GM15510 (cell line): ENCODE measurements around the gene ZNF181.

Experiments
- POLR2A ChIP-seq: IDR thresholded peaks from 3 replicates; pipeline ENCODE4 v1.6.1; 2011; ENCODE audit warnings: borderline replicate concordance; ENCODE audit not compliant: insufficient read length; ENCODE audit errors: extremely low read depth

The ZNF181 gene

GRCh38 chr19:34733746-34734536, at the start of gene ZNF181:
Gene ZNF181, plus strand, starts transcription at chr19:34734243. Its CDS starts 795 bp downstream, at chr19:34735038.
- TF ChIP-seq POLR2A = peak; percentile 64

GRCh38 chr19:34686455-34686854, 47.6 kb upstream of the ZNF181 start:
- TF ChIP-seq POLR2A = no peak

- no peak for TF ChIP-seq POLR2A
Measured at GRCh38 chr19:34687348-34687747, 46.7 kb upstream of the ZNF181 start.

- no peak for TF ChIP-seq POLR2A
Measured at GRCh38 chr19:34688592-34688991, 45.5 kb upstream of the ZNF181 start.

GRCh38 chr19:34690372-34690771, 43.7 kb upstream of the ZNF181 start:
- TF ChIP-seq POLR2A = no peak

GRCh38 chr19:34692549-34692948, 41.5 kb upstream of the ZNF181 start:
- no peak for TF ChIP-seq POLR2A

- no peak for TF ChIP-seq POLR2A
Measured at GRCh38 chr19:34707661-34708060, 26.4 kb upstream of the ZNF181 start.

- TF ChIP-seq POLR2A = no peak
Measured at GRCh38 chr19:34711890-34712289, 22.2 kb upstream of the ZNF181 start.

- no peak for TF ChIP-seq POLR2A
Measured at GRCh38 chr19:34712395-34713261, 21.4 kb upstream of the ZNF181 start.

GRCh38 chr19:34713262-34713637, 20.8 kb upstream of the ZNF181 start:
- no peak for TF ChIP-seq POLR2A

- no peak for TF ChIP-seq POLR2A
Measured at GRCh38 chr19:34715357-34715756, 18.7 kb upstream of the ZNF181 start.

GRCh38 chr19:34722353-34722752, 11.7 kb upstream of the ZNF181 start:
- no peak for TF ChIP-seq POLR2A

GRCh38 chr19:34725400-34725799, 8.6 kb upstream of the ZNF181 start:
- TF ChIP-seq POLR2A = no peak

- no peak for TF ChIP-seq POLR2A
Measured at GRCh38 chr19:34731019-34731829, 2.8 kb upstream of the ZNF181 start.

GRCh38 chr19:34731964-34732363, 2.1 kb upstream of the ZNF181 start:
- no peak for TF ChIP-seq POLR2A
